GM19099 (cell line): ENCODE measurements around the gene CGREF1.

ENCODE experiments used
- POLR2A ChIP-seq: IDR thresholded peaks from 3 replicates; pipeline ENCODE4 v1.6.1; 2011; ENCODE audit warnings: low read depth; ENCODE audit not compliant: insufficient read length; ENCODE audit errors: extremely low read depth

Gene CGREF1

GRCh38 chr2:27099334-27099955, 19.5 kb downstream of the CGREF1 start:
- no peak for TF ChIP-seq POLR2A

- TF ChIP-seq POLR2A, result no peak
Observed at GRCh38 chr2:27097341-27097740, 21.6 kb downstream of the CGREF1 start.

GRCh38 chr2:27096748-27097297, 22.1 kb downstream of the CGREF1 start:
- TF ChIP-seq POLR2A, result no peak

GRCh38 chr2:27095745-27096651, 22.9 kb downstream of the CGREF1 start:
- TF ChIP-seq POLR2A, result no peak

GRCh38 chr2:27095427-27095744, 23.5 kb downstream of the CGREF1 start:
- no peak for TF ChIP-seq POLR2A

- TF ChIP-seq POLR2A, result no peak
Observed at GRCh38 chr2:27094353-27094984, 24.5 kb downstream of the CGREF1 start.

GRCh38 chr2:27093430-27094352, 25.2 kb downstream of the CGREF1 start:
- no peak for TF ChIP-seq POLR2A

GRCh38 chr2:27092696-27093429, 26.1 kb downstream of the CGREF1 start:
- TF ChIP-seq POLR2A, result no peak

- TF ChIP-seq POLR2A, result no peak
Observed at GRCh38 chr2:27091746-27092695, 26.9 kb downstream of the CGREF1 start.

- no peak for TF ChIP-seq POLR2A
Observed at GRCh38 chr2:27089111-27089954, 29.6 kb downstream of the CGREF1 start.

- no peak for TF ChIP-seq POLR2A
Observed at GRCh38 chr2:27088634-27089033, 30.3 kb downstream of the CGREF1 start.

GRCh38 chr2:27087823-27088410, 31.0 kb downstream of the CGREF1 start:
- TF ChIP-seq POLR2A, result no peak
